ENCODE data around the gene BRCA1.

- TF ChIP-seq EZH2 (IDR thresholded peaks at IDR 0.05; ENCODE audit: borderline replicate concordance, insufficient read depth, low read depth, low read length, poor library complexity, severe bottlenecking) (no peak), CTCF (IDR thresholded peaks at IDR 0.05) (no peak)
Observed at GRCh38 chr17:43126911-43127290, 1.7 kb upstream of the BRCA1 start.
